ENCODE data around the gene BAZ1B.

BAZ1B gene

DNA sequence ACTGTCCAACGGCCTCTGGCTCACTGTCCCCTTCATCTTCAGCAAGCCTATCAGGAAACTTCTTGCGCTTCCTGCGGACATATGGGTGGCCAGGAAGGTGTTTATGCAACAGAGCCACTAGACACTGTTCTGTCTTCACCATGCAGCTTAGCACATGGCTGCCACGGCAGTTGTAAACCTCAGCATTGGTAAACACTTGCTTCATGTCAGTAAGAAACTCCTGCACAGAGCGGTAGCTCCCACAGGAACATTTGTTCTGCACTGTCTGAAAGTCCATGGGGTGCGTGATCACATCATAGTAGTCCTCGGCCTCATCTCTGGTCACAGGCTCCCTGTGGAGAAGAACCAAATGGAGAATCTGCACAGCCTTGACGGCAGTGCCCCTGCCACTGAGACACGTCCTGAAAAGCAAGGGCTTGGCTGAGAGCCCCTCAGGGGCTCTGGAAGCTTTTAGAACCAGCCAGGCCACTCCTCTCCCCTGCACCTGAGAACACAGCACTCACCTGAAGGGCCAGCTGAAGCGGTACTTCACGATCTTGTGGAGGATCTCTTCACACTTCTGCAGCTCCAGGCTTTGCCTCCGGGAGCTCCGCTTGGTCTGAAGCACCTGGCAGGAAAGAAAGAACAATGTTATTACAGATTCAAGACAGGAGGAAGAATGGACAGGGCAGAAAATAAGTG lies 79.7 kb downstream of the BAZ1B start:
- TF ChIP-seq, protein P1, sequence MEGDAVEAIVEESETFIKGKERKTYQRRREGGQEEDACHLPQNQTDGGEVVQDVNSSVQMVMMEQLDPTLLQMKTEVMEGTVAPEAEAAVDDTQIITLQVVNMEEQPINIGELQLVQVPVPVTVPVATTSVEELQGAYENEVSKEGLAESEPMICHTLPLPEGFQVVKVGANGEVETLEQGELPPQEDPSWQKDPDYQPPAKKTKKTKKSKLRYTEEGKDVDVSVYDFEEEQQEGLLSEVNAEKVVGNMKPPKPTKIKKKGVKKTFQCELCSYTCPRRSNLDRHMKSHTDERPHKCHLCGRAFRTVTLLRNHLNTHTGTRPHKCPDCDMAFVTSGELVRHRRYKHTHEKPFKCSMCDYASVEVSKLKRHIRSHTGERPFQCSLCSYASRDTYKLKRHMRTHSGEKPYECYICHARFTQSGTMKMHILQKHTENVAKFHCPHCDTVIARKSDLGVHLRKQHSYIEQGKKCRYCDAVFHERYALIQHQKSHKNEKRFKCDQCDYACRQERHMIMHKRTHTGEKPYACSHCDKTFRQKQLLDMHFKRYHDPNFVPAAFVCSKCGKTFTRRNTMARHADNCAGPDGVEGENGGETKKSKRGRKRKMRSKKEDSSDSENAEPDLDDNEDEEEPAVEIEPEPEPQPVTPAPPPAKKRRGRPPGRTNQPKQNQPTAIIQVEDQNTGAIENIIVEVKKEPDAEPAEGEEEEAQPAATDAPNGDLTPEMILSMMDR (IDR thresholded peaks at IDR 0.05; ENCODE audit: low read depth, low read length): no peak
- no peak overlapping the region for H3K4me3 ChIP-seq (ENCODE audit: low read depth, low read length)

DNA sequence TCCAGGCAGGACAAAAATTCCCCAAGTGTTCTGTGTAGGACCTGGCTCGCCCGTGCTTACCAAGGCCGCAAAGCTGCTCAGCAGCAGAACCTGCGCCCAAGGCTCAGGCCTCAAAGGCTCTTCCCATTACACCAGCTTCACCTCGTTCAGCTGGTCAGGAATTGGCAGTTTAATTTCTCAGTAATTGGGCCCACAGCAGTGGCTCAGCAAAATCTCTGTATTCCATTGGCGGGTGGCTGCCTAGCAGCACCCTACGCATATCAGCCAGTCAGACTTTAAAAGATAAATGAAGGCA lies 82.7 kb downstream of the BAZ1B start:
- no peak overlapping the region for H3K4me3 ChIP-seq (ENCODE audit: low read depth, low read length)

DNA sequence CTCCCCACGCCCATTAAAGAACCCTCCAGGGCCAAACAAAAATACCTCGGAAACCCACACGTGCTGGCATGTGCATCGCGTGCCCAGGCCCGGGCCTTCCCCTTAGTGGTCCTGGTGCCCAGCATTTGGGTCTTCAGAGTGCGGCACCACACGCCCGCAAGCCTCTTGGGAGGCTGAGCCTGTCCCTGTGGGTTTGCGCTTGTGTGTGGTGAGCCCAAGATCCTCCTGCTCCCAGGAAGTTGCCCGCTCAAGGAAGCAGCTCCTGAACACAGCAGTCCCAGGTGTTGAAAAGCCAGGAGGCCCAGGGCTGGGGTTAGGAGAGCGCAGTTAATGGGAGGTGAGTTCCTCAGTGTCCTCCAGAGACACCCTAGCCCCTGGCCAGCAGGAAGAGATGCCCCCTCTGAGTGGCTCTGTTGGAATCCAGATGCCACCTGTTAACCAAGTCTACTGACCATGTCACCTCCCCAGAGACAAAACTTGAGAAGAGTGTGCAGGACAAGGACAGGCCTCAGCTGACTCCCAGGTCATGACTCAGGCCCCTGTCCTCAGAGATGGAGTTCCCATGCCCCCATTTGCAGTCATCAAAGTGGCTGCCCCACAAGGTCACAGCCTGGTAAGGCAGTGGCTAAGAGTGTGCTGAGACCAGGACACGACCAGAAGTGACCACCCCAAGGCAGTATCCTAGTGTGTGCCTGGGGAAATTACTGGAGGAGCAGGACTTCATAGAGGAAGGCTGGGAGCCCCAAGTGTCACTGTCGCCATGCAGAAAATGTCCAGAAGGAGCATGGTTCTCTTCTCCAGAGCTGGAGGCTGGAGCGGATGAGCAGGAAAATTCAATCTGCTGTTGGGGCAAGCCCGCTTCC lies 83.3 kb downstream of the BAZ1B start:
- TF ChIP-seq, protein P1 (IDR thresholded peaks at IDR 0.05; ENCODE audit: low read depth, low read length): no peak
- no peak overlapping the region for H3K4me3 ChIP-seq (ENCODE audit: low read depth, low read length)

More for the DNA sequence above, 82.7 kb downstream of the BAZ1B start:
- TF ChIP-seq, protein P1 (IDR thresholded peaks at IDR 0.05; ENCODE audit: low read depth, low read length): no peak

DNA sequence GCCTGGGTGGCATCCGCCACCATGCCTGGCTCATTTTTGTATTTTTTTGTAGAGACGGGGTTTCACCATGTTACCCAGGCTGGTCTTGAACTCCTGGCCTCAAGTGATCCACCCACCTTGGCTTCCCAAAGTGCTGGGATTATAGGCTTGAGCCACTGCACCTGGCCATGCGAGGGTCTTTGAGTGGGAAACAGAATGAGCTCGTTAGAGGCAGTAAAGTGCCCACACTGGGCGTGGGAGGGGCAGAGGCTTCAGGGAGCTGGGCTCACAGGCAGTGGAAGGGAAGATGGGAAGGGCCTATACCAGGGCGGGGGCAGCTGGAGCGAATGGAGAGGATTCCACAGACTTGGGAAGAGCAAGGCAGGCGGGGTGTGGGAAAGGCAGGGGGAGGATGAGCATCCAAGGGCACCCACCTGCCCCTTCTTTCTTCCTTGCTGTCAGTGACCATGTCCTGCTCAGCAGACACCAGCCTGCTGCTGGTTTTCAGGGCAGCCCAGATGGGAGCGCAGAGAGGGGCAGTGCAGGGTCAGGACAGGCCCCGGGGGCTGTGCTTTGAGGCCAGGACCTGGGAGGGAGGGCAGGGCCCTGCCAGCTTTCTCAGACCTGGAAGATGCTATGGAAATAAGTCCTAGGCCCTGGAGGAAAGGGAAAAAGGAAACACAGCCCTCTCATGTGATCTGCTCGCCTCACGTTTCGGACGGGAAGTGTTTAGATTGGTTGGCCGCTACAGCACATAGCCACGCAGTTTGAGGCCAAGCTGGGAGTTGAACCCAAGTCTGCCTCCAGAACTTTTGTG lies 84.3 kb downstream of the BAZ1B start:
- TF ChIP-seq, protein P1 (IDR thresholded peaks at IDR 0.05; ENCODE audit: low read depth, low read length): no peak
- no peak overlapping the region for H3K4me3 ChIP-seq (ENCODE audit: low read depth, low read length)

DNA sequence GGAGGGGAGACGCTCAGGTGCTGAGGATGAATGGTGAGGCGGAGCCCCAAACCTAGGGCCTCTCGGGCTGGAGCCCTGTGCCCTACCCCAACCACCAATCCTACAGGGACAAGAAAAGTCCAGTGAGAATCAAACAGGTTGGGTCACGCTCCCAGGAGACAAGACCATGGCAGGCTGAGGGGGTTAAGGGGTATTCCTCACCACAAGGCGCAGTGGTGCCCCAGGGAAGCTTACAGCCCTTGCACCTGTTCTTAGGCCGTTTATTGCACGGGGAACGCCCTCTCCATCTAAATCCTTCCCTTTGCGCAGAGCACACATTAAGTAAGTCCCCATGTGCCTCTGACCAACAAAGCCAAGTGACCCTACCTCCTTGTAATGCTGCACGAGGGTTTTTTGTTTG lies 85.0 kb downstream of the BAZ1B start:
- TF ChIP-seq, protein P1 (IDR thresholded peaks at IDR 0.05; ENCODE audit: low read depth, low read length): no peak

DNA sequence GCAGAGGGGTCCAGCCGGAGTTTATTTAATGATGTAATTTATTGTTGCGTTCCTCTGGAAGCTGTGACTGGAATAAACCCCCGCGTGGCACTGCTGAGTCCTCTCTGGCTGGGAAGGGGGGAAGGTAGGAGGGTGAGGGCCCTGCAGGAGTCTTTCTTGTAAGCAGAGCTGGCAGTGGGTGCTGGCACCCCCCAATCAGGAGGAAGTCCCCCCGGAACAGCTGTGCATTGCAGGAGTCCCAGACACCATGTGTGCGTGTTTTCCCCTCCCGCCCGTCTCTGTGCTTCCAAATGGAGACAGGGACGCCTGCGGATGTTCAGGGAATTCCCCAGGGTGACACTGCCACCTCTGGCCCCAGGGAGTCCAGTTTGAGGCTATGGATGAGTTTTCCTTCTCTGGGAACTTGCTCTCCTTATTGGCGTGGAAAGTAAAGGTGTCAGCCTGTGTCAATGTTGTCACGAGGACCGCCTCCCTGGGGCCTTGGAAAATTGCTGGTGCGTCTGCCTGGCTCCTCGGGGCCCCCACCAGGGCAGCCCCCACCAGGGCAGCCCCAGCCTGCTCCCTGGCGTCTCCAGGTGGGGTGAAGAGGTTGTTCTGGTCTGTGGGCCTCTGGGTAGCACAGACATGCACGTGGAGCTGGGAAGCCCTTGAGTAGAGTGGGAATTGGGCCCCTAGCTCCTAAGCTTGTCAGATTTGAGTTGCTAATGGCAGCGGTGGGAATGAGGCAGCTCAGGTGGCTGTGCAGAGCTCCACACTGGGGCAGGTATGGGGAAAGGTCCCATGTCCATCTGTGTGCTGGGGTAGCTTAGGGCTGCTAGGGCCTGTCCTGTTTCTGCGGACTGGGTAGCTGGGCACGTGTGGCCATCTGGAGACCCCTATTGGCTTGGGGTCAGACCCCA lies 85.8 kb downstream of the BAZ1B start:
- TF ChIP-seq, protein P1 (IDR thresholded peaks at IDR 0.05; ENCODE audit: low read depth, low read length): no peak
- no peak overlapping the region for H3K4me3 ChIP-seq (ENCODE audit: low read depth, low read length)

More for the DNA sequence above, 85.0 kb downstream of the BAZ1B start:
- no peak overlapping the region for H3K4me3 ChIP-seq (ENCODE audit: low read depth, low read length)
